Measurements from ENCODE around the gene ZFP92.

DNA sequence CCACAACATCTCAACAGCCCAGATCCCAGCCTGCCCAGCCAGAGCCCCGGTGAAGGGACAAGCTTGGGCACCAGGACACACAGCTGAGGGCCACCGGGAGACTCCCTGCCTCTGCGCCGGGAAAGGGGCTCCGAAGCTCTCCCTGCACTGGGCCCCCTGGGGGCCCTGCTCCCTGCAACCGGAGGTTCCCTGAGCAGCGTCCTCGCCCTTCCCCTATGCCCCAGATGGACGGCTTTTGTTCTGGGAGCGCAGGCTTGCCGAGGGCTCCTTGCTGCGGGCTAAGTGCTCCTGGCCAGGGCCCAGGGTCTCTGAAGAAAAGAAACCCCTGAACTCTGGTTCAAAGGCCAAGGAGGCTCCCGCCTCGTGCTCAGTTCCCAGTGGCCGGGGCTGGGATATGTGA lies 899 bp upstream of the ZFP92 start:
- TF ChIP-seq, protein P1, sequence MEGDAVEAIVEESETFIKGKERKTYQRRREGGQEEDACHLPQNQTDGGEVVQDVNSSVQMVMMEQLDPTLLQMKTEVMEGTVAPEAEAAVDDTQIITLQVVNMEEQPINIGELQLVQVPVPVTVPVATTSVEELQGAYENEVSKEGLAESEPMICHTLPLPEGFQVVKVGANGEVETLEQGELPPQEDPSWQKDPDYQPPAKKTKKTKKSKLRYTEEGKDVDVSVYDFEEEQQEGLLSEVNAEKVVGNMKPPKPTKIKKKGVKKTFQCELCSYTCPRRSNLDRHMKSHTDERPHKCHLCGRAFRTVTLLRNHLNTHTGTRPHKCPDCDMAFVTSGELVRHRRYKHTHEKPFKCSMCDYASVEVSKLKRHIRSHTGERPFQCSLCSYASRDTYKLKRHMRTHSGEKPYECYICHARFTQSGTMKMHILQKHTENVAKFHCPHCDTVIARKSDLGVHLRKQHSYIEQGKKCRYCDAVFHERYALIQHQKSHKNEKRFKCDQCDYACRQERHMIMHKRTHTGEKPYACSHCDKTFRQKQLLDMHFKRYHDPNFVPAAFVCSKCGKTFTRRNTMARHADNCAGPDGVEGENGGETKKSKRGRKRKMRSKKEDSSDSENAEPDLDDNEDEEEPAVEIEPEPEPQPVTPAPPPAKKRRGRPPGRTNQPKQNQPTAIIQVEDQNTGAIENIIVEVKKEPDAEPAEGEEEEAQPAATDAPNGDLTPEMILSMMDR (conservative IDR thresholded peaks at IDR 0.05 in 1 of 2, IDR thresholded peaks at IDR 0.05 in 1 of 2; ENCODE audit: low read depth in 1 of 2, low read length in 2 of 2), result no peak
- TF ChIP-seq EZH2 (IDR thresholded peaks at IDR 0.05; ENCODE audit: low read length, missing control alignments), result no peak
